HG02623 (cell line): ENCODE measurements around the gene CD44.
A peak's percentile ranks its signal among the peaks of the same experiment; 100 is the strongest.

Source experiments
- ATAC-seq: cut with Tn5 transposase; IDR thresholded peaks from one replicate; pipeline ENCODE4 v1.9.1; 2021; ENCODE audit warnings: moderate library complexity; ENCODE audit not compliant: unreplicated experiment

The CD44 gene

DNA sequence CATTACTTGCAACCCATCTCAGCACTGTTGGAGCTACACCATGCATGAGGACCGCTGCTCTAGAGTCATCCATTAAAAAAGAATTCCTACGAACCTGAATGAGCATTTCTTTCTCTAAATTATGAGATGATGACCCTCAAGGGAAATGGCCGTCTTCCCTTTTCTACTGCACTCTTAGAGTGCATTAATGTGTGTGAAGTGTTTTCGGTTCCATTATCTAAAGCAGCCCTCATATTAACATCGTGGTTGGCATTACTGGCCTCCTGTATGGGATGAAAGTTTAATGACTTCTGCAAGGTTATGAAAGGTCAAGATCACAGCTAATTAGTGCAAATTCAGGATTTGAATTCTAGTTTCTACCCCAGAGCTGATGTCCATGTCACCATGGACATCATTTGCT is 16.7 kb downstream of the CD44 start:
- ATAC-seq = no peak

DNA sequence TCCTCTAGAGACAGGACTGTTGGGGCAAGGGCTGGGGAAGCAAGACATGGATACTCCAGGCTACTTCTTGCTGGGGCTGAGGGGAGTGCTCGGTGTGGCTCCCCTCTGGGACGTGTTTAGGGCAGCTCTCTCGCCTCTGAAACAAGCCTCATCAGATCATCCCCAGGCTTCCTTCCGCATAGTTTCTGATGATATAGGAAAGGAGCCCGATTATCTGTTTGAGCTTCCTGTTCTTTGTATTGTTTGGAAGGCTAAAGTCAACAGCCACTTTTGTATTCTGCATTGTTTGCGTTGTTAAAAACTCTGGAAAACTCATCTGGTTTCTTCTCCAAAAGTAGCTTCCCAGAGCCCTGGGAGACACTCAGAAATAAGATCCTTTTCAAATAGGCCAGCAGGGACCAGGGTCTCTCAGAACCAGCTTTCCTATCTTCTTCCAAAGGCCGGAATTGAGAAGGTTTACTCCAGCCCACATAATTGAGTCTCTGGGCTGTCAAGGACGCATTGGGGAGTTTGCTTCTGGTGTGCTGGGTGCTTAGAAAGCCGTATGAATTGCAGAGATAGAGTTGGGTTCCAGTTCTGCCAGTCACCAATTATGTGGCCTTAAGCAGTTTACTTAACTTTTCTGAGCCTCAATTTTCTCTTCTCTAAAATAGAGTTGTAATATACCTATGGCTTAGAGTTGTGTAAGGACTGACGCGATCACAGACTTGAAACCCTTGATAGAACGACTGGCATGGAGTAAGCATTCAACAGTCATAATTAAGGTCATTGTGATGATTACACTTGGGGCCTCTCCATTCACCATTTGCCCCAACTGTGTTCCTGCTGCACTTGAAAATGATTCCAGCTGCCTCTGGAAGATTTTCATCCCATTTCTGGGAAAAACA is 19.1 kb downstream of the CD44 start:
- no peak for ATAC-seq

DNA sequence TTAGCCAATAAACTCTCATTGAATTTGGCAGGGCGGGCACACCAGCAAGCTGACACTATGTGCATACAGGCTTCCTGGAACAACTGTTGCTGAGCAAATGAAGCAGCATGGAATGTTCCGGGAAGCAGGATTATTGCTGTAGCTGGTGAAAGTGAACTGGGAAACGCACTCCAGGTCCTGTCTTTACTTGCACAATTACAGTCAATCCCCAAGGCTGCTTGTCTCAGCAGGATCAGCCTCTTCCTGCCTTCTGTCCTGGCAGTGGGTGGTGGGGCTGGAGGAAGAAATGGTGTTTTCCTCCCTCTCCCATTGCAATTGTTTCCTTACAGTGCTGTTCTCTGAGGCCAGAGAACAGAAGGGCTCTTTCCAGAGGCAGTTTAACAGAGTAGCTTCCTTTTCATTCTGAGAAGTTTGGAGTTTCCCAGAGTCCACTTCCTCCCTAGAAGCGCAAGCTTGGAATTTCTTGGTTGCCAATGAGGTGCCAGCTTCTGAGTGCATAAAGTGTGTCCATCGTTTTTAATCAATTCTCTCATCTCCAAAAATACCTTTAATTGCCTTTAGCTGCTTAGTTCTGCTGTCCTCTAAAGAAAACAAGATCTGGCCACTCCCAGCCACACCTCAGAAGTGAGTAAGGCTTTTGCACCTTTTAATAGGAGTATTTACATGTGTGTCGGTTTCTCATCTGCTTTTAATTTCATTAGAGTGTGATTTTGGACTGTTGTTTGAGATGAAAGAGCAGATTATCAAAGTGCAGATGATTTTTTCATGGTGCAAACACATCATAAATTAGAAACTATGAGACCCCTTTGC is 19.9 kb downstream of the CD44 start:
- ATAC-seq = no peak

DNA sequence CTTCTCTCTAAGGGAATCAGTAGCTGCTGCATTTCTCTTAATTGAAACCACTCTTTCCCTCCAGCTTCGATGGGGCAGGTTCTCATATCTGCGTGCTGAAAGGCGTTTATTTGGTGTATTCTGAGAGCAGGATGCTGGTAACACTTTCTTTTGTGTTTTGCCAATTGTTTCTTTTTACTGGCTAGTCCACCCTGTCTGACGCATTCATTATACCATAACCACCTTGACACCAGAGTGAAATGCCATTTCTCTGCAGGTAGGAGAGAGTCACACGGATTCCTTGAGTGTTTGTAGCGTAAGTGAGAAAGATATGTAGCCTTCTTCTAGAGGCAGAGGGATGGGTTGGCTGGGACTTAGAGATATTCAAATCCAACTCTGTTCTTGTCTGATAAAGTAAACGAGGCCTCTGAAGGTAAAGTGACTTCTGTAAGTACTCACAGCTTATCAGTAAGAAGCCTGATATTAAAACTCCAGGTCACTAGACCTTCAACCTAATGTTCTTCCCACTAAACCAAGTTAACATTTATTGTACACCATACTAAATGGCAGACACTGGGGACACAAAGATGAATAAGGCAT is 21.4 kb downstream of the CD44 start:
- ATAC-seq = no peak

DNA sequence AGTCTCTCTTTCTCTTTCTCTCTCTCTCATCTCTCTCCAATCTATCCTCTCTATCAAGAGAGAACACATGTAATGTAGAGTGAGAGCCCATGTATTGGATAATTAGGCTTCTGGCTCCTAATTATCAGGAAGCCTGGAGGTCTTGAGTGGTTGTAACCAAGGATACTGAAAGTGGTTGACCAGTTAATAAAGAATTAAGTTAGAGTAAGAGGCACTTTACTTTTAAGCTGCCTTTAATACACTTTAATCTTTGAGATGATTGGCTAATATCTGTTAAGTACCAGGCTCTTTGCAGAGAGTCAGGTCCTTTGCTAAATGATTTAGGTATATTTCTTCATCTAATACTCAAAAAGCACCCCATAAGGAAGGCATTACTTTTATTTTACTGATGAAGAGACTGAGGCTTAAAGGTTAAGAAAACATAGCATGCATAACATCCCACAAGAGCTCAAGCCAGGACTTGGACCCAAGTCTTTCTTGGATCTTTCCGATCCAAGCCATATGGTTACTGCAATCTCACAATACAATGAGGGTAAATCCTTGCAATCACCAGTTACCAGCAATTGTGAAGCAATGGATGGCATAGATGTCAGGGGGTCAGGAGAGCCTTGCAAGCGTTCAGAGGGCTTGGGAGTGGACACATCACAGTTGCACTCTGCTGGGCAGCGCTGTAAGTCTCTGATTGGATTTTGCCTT is 22.1 kb downstream of the CD44 start:
- ATAC-seq = no peak

DNA sequence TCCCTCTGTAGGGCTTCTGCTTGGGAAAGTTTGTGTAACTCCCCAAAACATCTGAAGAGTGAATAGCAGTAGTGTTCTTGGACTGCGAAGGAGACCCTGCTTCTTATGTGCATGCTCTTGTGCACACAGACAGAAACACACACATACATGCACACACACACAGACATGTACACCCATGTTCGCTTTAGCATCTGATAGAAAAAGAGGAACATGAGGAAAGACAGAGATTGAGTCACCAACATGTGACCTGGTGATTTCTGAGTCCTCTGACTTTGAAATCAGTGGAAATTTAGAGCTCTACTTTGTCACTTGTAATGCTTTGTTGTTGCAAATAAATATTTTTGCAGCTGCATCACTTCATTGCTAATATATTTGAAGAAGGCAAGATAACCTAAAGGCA is 23.8 kb downstream of the CD44 start:
- ATAC-seq = no peak

DNA sequence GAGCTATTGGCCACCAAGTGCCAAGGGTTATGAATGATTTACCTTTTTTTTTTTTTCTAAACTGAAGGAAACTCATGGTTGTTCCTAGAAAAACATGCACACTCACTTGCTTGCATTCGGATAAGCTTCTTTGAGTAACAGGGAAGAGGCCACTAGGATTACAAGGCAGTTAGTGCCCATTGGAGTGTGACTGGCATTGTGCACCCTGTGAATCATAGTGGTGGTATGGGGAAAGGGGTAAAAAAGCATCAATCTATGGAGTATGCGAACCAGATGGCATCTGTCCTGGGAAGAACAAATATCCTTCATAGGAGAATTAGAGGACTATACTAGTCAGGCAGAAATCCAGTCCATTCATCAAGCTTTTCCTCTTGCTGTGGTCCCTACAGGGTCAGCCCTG is 24.2 kb downstream of the CD44 start:
- ATAC-seq = no peak

DNA sequence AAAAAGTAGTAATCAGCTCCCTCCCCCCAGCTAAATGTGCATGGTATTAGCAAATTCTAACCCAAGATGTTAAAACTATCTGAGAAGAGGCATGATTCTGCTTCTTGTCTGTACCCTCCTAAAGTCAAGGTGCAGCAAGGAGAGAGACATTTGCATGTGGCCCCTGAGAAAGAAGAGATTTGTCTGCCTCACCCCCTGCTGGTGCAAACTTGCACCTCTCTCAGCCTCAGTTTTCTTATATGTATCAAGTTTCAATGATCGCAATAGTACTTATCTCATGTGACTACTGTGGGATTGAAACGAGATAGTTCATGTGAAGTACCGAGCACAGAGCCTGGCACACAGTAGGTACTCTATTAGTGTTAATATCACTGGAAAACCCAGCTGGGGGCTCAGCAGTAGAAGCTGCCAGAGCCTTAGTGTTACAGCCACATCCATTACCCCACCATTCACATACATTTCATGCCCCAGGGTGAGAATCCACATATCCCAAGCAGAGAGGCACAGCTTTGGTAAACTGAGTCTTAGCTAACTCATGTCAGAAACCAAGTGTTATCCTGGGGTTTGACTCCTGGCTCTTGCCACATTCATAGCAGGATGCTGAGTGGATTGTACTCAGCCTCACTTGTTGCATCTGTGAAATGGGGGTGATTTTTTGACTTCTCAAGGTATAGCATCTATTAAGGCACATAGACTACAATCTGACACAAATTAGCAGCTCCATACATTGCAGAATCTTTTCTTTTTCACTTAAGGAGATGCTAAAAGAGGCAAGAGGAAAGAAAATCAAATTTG is 24.9 kb downstream of the CD44 start:
- no peak for ATAC-seq

DNA sequence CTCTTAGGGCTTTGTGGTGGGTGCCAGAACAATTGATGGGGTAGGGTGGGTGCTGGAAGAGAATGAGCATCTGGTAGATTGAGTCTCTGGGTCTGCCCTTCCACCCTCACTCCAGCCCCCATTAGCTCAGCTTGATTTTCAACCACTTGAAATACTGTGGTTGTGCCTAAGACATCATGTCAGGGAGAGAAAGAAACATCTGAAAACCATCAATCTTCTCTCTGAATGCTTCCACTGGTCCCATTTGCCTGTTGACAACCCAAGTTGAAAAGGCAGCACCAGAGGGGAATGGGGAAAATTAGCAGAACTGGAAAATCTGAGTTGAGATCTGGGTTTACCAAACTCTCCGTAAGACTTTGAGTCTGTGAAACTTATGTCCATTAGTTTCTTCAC is 26.1 kb downstream of the CD44 start:
- no peak for ATAC-seq

DNA sequence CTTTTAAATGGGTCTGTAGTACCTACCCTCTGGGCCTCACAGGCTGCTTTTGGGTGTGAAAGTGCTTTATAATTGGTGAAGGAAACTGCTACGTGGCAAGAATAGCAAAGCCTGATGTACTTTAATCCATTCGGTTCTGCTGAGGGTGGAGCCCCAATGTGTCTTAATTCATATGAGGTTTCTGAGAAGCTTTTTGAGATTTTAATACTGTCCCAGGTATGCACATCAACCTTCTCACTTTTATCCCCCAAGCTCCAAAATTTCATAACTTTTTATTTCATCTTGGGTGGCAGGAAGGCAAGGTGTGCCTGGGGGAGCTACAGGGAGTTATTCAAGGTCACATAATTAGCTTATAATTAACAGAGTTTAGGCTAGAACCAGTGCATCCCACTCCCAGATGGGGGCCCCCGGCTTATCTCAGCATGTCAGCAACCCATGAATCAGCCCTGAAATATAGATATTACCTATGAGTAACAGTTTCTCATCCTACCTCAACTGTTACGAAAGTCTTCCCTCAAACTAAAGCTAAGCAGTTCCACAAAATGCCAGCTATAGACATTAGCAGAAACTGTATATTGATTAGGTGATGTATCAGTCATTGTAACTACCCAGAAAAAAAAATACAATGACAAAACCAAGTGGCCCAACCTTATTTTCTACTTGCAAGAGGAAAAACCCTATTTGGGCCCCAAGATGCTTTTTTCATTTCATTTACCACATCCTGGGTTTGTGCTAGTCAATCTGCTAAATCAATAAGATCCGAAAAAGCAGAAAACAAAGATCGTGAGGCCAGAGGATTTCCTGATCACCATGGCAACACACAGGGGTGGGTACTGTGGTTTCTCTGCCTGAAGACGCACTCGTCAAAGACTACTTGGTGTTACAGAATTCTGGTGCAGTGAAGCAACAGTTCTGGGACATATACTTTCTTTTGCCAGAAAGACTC is 26.7 kb downstream of the CD44 start:
- ATAC-seq = peak; percentile 83

DNA sequence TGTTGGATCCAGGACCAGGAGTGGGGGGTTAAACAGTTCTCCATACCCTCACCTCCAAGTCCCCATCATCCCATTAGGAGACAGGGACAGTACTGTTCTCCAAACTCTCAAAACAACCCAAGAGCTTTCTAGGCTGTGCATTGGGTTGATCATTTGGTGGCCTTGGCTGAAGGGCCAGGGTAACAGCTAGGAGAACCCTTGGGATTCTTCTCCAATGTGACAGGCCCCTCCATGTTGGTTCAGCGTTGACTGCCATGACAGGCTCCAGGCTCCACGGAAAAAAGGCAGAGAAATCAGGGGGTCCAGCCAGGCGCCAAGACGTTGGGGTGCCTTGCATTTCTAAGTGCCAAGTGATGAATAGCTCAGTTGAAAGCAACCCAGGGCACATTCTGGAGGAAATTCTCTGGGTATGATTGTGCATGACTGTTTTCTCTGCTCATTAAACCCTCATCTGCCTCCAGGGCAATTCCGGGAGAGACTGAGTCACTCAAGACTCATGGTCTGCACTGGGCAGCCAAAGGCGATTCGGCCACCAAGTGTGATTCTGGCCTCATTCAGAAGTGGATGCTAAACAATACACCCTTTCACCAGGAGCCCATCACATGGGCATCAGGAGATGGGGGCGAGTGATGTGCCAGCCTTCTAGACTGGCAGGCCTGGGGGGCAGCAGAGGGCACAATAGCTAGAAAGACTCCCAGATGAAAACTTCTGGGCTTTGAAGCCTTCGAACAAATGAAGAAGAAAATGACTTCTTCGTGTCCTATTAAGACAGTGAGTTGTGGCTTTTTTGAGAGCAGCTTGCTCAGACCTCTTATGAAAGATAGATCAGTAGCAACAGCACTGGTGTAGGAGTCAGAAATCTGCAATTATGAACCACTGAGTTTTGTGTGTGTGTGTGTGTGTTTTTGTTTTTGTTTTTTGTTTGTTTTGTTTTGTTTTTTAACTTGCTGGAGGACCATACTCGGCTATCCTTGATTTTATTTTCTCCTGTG is 27.7 kb downstream of the CD44 start:
- ATAC-seq = peak; percentile 2

DNA sequence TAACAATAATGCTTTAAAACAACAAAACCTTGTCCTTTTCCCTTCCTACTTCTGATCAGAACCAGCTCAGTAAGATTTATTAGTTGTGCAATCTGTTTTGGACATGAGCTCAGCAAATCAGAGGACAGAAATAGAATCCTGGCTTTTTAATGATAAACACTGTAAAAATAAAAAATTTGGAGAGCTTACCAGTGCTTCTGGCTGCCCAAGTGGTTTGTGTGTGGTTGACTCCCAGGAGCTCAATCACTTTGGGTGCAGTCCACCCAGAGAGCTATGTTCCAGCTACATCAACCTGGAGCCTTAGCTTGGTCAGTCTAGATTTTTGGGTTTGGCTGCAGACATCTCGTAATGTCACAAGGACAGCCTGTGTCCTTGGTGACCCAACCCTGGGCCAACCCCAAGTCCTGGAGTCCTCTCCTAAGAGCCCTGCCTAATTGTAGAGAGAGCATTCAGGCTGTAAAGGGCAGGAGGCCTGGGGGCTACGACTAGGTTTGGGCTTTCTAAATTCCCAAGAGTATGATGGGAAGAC is 28.5 kb downstream of the CD44 start:
- ATAC-seq = no peak

DNA sequence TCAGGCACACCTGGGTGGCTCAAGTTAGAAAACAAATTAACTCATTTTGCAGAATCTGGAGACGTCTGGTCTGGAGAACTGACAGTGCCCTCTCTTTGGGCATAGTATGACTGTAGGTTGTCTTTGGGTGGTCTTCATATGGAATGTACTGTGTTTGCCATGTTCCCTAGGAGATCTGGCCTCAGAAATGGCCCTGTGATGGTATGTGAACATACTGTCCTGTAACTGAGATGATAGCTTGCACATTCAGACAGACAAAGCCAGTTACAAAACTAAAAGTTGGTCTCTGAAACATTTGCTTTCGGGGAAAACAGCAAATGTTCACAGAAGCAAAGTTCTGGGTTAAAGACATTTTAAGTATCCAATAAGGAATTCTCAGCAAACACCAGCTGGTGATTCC is 29.7 kb downstream of the CD44 start:
- no peak for ATAC-seq

DNA sequence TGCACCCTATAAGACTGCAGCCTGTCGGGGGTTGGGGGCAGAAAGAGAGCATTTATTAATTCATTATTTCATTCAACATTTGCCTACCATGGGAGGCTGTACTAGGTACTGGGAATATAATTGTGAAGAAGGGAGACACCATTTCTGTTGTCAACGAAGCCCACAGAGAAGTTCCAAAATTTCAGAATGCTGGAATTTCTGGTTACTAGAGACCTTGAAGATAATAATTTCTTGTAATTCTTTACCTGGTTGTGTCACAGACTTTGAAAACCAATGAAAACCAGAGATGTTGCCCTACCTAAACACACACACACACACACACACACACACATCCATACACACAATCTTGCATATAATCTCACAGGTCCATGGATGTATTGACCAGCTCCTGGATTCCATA is 30.1 kb downstream of the CD44 start:
- no peak for ATAC-seq

DNA sequence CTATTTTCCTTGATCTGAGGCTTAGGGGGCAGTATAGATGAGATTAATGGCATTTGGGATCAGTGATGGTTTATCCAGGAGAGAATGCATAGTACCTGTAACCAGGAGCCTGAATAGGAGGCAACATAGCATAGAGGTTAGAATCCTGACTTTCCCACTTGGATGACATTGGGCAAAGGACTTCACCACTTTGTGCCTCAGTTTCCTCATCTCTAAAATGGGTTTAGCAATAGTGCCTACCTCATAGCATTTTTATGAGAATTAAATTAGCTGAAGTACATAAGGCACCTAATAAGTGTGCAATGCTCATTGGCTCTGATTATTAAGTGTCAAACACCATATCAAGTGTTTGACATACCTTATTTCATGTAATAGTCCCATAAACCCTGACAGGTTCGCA is 30.8 kb downstream of the CD44 start:
- no peak for ATAC-seq

DNA sequence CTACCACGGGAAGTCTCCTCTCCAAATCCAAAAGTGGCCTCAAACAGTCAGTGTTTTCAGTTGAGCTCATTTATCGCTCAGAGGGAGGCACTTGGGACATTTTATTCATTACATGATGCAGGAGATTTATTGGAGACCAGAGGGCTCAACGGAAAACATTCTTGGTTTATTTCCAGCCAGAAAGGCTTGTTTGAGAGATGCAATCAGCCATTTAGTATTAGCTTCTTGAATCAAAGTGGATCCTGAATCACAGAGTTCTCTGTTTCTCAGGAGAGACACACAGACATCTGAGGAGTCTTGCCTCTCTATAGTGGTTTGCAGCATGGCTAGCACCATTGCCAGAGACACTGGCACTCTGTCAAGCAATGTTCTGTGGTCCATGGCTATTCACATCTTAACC is 31.5 kb downstream of the CD44 start:
- no peak for ATAC-seq

DNA sequence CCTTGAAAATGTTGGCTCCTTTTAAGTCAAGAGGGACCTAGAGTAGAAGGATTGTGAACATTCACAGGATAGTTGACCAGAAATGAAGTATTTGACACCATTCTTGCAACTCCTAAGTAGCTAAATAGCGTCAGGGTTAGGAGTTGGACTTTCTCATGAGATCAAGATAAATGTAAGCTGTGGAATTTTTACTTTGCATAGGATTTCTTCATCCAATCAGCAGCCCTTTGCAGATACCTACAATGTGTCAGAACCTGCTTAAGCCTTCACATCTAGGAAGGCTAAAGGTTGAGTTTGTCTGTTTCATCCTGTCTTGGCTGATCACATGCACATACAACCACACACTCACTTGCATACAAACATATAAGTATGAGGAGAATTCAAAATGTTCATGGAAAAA is 32.3 kb downstream of the CD44 start:
- no peak for ATAC-seq

DNA sequence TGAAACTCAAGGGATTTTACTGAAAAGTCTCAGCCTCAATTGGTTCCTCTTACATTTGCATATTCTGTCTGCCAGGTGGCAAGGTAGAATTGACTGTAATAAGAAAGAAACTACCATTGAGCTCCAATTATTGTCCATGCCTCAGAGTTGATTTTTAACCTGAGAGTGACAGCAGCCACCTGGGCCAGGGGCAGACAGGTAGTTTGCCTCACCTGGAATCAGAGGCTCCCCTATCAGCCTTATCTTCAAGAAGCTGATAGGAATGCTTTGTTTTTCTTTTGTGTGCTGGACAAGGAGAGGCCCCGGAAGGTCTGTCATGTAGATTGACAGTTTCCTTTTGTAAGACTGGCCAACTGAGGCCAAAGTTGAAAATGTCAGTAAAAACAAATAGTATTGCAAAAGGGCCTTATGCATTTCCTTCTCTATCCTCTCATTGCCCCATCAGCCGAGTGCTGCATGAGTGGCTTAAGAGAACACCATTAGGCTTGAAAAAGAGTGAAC is 34.1 kb downstream of the CD44 start:
- peak; percentile 53 for ATAC-seq
